HG02678 (cell line): ENCODE data around the gene TRIAP1.

ENCODE experiments used
- ATAC-seq: cut with Tn5 transposase; IDR thresholded peaks from one replicate; pipeline ENCODE4 v1.9.1; 2021; ENCODE audit warnings: mild to moderate bottlenecking, moderate library complexity; ENCODE audit not compliant: unreplicated experiment

Gene TRIAP1

GRCh38 chr12:120394483-120395367 is 51.5 kb downstream of the TRIAP1 start:
- no peak for ATAC-seq
